SK-N-SH (cell line): ENCODE data around the gene WNT8B. TPM values are rescaled to one million over a fixed set of nuclear protein-coding genes. Genes with fewer than 3 reads are reported as not detected.

Experiments used
- CTCF ChIA-PET: fragments of 300-600, 350-600 bp; formaldehyde crosslinking; extraction: SDS; loops from one replicate; lab custom pipeline; 2021; lab: Yijun Ruan, JAX
- POLR2A ChIA-PET: fragments of 350-600 bp; sonication (Branson Sonifier 250); formaldehyde crosslinking; extraction: SDS; loops from one replicate; lab custom pipeline; 2020; ENCODE audit warnings: antibody characterized with exemption, inconsistent platforms; lab: Yijun Ruan, JAX
- DNase-seq: peaks from one replicate; pipeline ENCODE4 v3.0.0; 2012
- H2AFZ ChIP-seq: fragments of 200-600 bp; sonication (generic); 2 replicates; pipeline ENCODE4 v1.8.1; 2016; ENCODE audit warnings: antibody characterized with exemption, mild to moderate bottlenecking, low read depth
- H3F3A ChIP-seq: fragments of 200-600 bp; sonication (generic); replicated peaks from 2 replicates; pipeline ENCODE3; 2016; ENCODE audit warnings: antibody characterized with exemption, mild to moderate bottlenecking; ENCODE audit not compliant: insufficient read depth
- H3K27ac ChIP-seq, 2 experiments: fragments of 200-500 bp in 1 of 2; fragments of 200-600 bp in 1 of 2; sonication (Bioruptor generic) in 1 of 2; sonication (generic), shearing (Covaris generic) in 1 of 2; 2 replicates each; pipeline versions ENCODE4 v1.5.1 to v1.6.1; 2014 to 2016; ENCODE audit warnings: low read depth in 2 of 2, inconsistent platforms in 1 of 2, low read length in 1 of 2, mild to moderate bottlenecking in 1 of 2, mixed read lengths in 1 of 2
- H3K27me3 ChIP-seq: fragments of 200-600 bp; sonication (generic), shearing (Covaris generic); 2 replicates; pipeline ENCODE4 v1.6.1; 2016; ENCODE audit warnings: mixed run types; ENCODE audit not compliant: insufficient read depth
- H3K36me3 ChIP-seq, 2 experiments: fragments of 200-500 bp in 1 of 2; fragments of 200-600 bp in 1 of 2; sonication (Bioruptor generic) in 1 of 2; sonication (generic) in 1 of 2; replicated peaks in 1 of 2; 2 replicates each; pipeline versions ENCODE3 to v1.5.1; 2014 to 2016; ENCODE audit warnings: low read length in 1 of 2, mild to moderate bottlenecking in 1 of 2; ENCODE audit not compliant: insufficient read depth in 2 of 2, control insufficient read depth in 1 of 2
- H3K4me1 ChIP-seq, 2 experiments: fragments of 200-500 bp in 1 of 2; fragments of 200-600 bp in 1 of 2; sonication (Bioruptor generic) in 1 of 2; sonication (generic), shearing (Covaris generic) in 1 of 2; 2 replicates each; pipeline versions ENCODE4 v1.5.1 to v1.6.1; 2014 to 2016; ENCODE audit warnings: low read depth in 1 of 2, low read length in 1 of 2, mixed run types in 1 of 2; ENCODE audit not compliant: insufficient read depth in 2 of 2, control insufficient read depth in 1 of 2
- H3K4me2 ChIP-seq: fragments of 200-600 bp; sonication (generic), shearing (Covaris generic); 2 replicates; pipeline ENCODE4 v1.6.1; 2017; ENCODE audit warnings: mixed run types
- H3K4me3 ChIP-seq, 2 experiments: fragments of 200-500 bp in 1 of 2; fragments of 200-600 bp in 1 of 2; sonication (Bioruptor generic) in 1 of 2; sonication (generic), shearing (Covaris generic) in 1 of 2; 2 replicates each; pipeline versions ENCODE4 v1.5.1 to v1.8.1; 2014 to 2016; ENCODE audit warnings: low read depth in 2 of 2, inconsistent platforms in 1 of 2, low read length in 1 of 2, mild to moderate bottlenecking in 1 of 2, mixed read lengths in 1 of 2, moderate library complexity in 1 of 2
- H3K79me2 ChIP-seq: fragments of 200-600 bp; sonication (generic); 2 replicates; pipeline ENCODE4 v1.8.1; 2017; ENCODE audit warnings: mild to moderate bottlenecking; ENCODE audit not compliant: insufficient read depth
- H3K9ac ChIP-seq: fragments of 200-600 bp; sonication (generic); 2 replicates; pipeline ENCODE4 v1.6.1; 2017; ENCODE audit warnings: mixed run types
- H3K9me2 ChIP-seq: fragments of 200-600 bp; sonication (generic); 2 replicates; pipeline ENCODE4 v1.6.1; 2017; ENCODE audit warnings: mixed run types
- H3K9me3 ChIP-seq: fragments of 200-600 bp; sonication (generic); 2 replicates; pipeline ENCODE4 v1.6.1; 2017; ENCODE audit warnings: mixed run types, mild to moderate bottlenecking, moderate library complexity
- H4K20me1 ChIP-seq: fragments of 200-600 bp; sonication (generic); 2 replicates; pipeline ENCODE4 v1.6.1; 2017; ENCODE audit warnings: mild to moderate bottlenecking, mixed run types; ENCODE audit not compliant: insufficient read depth
- CHD2 ChIP-seq: fragments of 150-350 bp; IDR thresholded peaks from 2 replicates; pipeline ENCODE4 v1.6.1; 2018; ENCODE audit warnings: low read length; ENCODE audit not compliant: partially characterized antibody
- CTCF ChIP-seq: fragments of 200-600 bp; sonication (generic); IDR thresholded peaks from 2 replicates; pipeline ENCODE4 v1.6.1; 2017; ENCODE audit warnings: antibody characterized with exemption, mild to moderate bottlenecking, moderate library complexity
- EP300 ChIP-seq, 2 experiments: IDR thresholded peaks; 2 replicates each; pipeline versions ENCODE4 v1.4.0 to v1.6.1; 2012; ENCODE audit warnings: borderline replicate concordance in 1 of 2, low read depth in 1 of 2, low read length in 1 of 2
- FOXM1 ChIP-seq: IDR thresholded peaks from 2 replicates; pipeline ENCODE4 v1.4.0; 2012; ENCODE audit warnings: low read depth, mild to moderate bottlenecking
- GABPA ChIP-seq: IDR thresholded peaks from 2 replicates; pipeline ENCODE4 v1.4.0; 2012; ENCODE audit warnings: low read depth, mild to moderate bottlenecking
- JUND ChIP-seq: IDR thresholded peaks from 2 replicates; pipeline ENCODE4 v1.4.0; 2012
- MAX ChIP-seq: IDR thresholded peaks from 2 replicates; pipeline ENCODE4 v1.4.0; 2012; ENCODE audit warnings: low read depth
- MEF2A ChIP-seq: IDR thresholded peaks from 2 replicates; pipeline ENCODE4 v1.4.0; 2012; ENCODE audit warnings: low read depth, borderline replicate concordance
- MXI1 ChIP-seq: IDR thresholded peaks from 2 replicates; pipeline ENCODE4 v1.6.1; 2012; ENCODE audit warnings: mild to moderate bottlenecking, low read depth, low read length, improper control_type of control experiment
- NFIC ChIP-seq: IDR thresholded peaks from 2 replicates; pipeline ENCODE4 v1.4.0; 2012; ENCODE audit warnings: borderline replicate concordance
- RAD21 ChIP-seq: IDR thresholded peaks from 2 replicates; pipeline ENCODE4 v1.6.1; 2012; ENCODE audit warnings: mild to moderate bottlenecking, low read length
- REST ChIP-seq: IDR thresholded peaks from 2 replicates; pipeline ENCODE4 v1.6.1; 2012; ENCODE audit warnings: mild to moderate bottlenecking, low read depth, low read length, moderate library complexity
- RFX5 ChIP-seq: IDR thresholded peaks from 2 replicates; pipeline ENCODE4 v1.6.1; 2012; ENCODE audit warnings: mild to moderate bottlenecking, improper control_type of control experiment, low read length
- RXRA ChIP-seq: IDR thresholded peaks from 2 replicates; pipeline ENCODE4 v1.4.0; 2012; ENCODE audit warnings: low read depth, mild to moderate bottlenecking, borderline replicate concordance
- SMC3 ChIP-seq: IDR thresholded peaks from 2 replicates; pipeline ENCODE4 v1.6.1; 2012; ENCODE audit warnings: low read depth, low read length, improper control_type of control experiment
- TAF1 ChIP-seq: IDR thresholded peaks from 2 replicates; pipeline ENCODE4 v1.6.1; 2012; ENCODE audit warnings: low read depth, mild to moderate bottlenecking, low read length, moderate library complexity, borderline replicate concordance
- TCF12 ChIP-seq: IDR thresholded peaks from 2 replicates; pipeline ENCODE4 v1.4.0; 2012
- YY1 ChIP-seq: IDR thresholded peaks from 2 replicates; pipeline ENCODE4 v1.4.0; 2012; ENCODE audit warnings: low read depth, mild to moderate bottlenecking
- WGBS: methylation state at CpG from one replicate; pipeline ENCODE4 v1.1.6; 2017; ENCODE audit warnings: low lambda C conversion rate; 5-methylcytosine and 5-hydroxymethylcytosine counted together
- polyA plus RNA-seq, 3 experiments: library from polyadenylated mRNA; depleted of rRNA; stranded (reverse); fragments of >200 nt; gene quantifications; 2 replicates each; pipeline ENCODE4 v1.2.3, GENCODE V29; 2012
- TF ChIP-seq, protein P1 (sequence below): IDR thresholded peaks from 2 replicates; pipeline ENCODE4 v1.4.0; 2012; ENCODE audit warnings: low read depth, borderline replicate concordance

WNT8B gene
- polyA plus RNA-seq, 1 of the 3 experiments (the other 2 are of a cell fraction) = 0.18 TPM

DNA sequence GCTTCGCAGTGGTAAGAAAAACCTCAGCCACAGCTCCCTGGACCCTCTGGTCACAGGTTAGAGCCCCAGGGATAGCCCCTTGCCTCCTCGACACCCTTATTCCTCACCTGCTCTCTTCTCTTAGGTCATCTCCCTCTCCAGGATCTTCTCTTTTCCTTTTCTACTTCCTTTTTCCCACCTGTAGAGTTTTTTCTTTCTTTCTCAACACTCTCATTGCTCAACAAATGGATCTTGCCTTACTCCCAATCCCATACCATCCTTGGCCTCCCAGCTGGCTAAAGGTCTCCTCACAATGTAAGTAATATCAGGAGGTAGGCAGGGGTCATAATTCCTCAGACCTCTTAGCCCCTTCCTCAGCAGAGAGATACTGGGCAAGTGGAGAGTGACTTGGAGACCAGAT, 17.2 kb downstream of the WNT8B start:
- no peak overlapping the region for H3K9ac ChIP-seq
- TF ChIP-seq FOXM1 (no peak), EP300 (IDR thresholded peaks at IDR 0.05; ENCODE audit: borderline replicate concordance in 1 of 2, low read depth in 1 of 2, low read length in 1 of 2) (no peak), CTCF (no peak), RXRA (no peak), MAX (no peak), MXI1 (no peak), CHD2 (no peak), GABPA (no peak), NFIC (no peak), RFX5 (no peak), RAD21 (no peak), YY1 (no peak), MEF2A (no peak), JUND (no peak), TAF1 (no peak), SMC3 (no peak), REST (no peak), TCF12 (no peak)
- TF ChIP-seq, protein P1, sequence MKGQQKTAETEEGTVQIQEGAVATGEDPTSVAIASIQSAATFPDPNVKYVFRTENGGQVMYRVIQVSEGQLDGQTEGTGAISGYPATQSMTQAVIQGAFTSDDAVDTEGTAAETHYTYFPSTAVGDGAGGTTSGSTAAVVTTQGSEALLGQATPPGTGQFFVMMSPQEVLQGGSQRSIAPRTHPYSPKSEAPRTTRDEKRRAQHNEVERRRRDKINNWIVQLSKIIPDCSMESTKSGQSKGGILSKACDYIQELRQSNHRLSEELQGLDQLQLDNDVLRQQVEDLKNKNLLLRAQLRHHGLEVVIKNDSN = no peak
- TF ChIP-seq, all 33 proteins: peak for 0
- no peak for DNase-seq
- Histone ChIP-seq H3K9me3 (no peaks in the 10 kb centered on the region), H3K27ac (no peak overlapping the region), H3K4me1 (peaks cover 0 to 13% of the 10 kb centered on the region in 2 experiments; a peak in 1 of 4 replicates), H3K9me2 (no peaks in the 10 kb centered on the region), H3F3A (no peaks in the 10 kb centered on the region), H3K79me2 (no peaks in the 10 kb centered on the region), H3K27me3 (peaks cover 25% of the 10 kb centered on the region; the same call in 1 of the 2 replicates), H2AFZ (no peak overlapping the region), H3K4me3 (no peak overlapping the region), H3K4me2 (no peak overlapping the region), H4K20me1 (no peaks in the 10 kb centered on the region), H3K36me3 (no peaks in the 10 kb centered on the region)
- ChIA-PET CTCF (interaction anchor here (0.6 to 10.3 kb wide), 5 partner anchors 11 to 38 kb away, joined by 3 to 158 read pairs (median 95); no protein-coding TSS in a partner anchor), POLR2A (no interaction called here)
- 24% methylated on average over 2 of the region's 2 CpGs for WGBS
